CD4-positive, CD25-positive, alpha-beta regulatory T cell (primary cell): ENCODE measurements around the gene CFAP46. TPM values are rescaled to one million over a fixed set of nuclear protein-coding genes. Genes with fewer than 3 reads are reported as not detected.
A peak's percentile ranks its signal among the peaks of the same experiment; 100 is the strongest.

Experiments used
- ATAC-seq, 2 donors: fragments of 150-1000 bp; cut with Tn5 transposase; one replicate each; pipeline ENCODE4 v1.10.0; 2021; ENCODE audit warnings: low read depth in 2 of 2, moderate number of reproducible peaks in 2 of 2, moderate library complexity in 1 of 2
- DNase-seq, 3 donors: peaks; one replicate each; pipeline versions ENCODE4 v3.0.0 to v3.0.0-alpha.2; 2012 to 2022; ENCODE audit warnings: mixed read lengths in 1 of 3
- H3K27ac ChIP-seq: one replicate; pipeline ENCODE4 v1.7.0; 2013; ENCODE audit warnings: mild to moderate bottlenecking, low read length; ENCODE audit not compliant: insufficient read depth, poor library complexity, severe bottlenecking
- H3K27me3 ChIP-seq: one replicate; pipeline ENCODE4 v1.7.0; 2013; ENCODE audit warnings: low read length; ENCODE audit not compliant: control insufficient read depth, insufficient read depth
- H3K36me3 ChIP-seq: one replicate; pipeline ENCODE4 v1.7.0; 2013; ENCODE audit warnings: mild to moderate bottlenecking, low read length, moderate library complexity; ENCODE audit not compliant: control insufficient read depth, insufficient read depth
- H3K4me1 ChIP-seq: 2 replicates; pipeline ENCODE4 v1.7.0; 2013; ENCODE audit warnings: mild to moderate bottlenecking, low read length; ENCODE audit not compliant: insufficient read depth, control insufficient read depth, poor library complexity, severe bottlenecking
- H3K4me3 ChIP-seq: one replicate; pipeline ENCODE4 v1.7.0; 2013; ENCODE audit warnings: low read depth, mild to moderate bottlenecking, low read length, moderate library complexity
- H3K9me3 ChIP-seq, 2 experiments: 1 replicate in 1 of 2; 2 replicates in 1 of 2; pipeline ENCODE4 v1.7.0; 2013; ENCODE audit warnings: low read length in 2 of 2, mild to moderate bottlenecking in 1 of 2, moderate library complexity in 1 of 2; ENCODE audit not compliant: control insufficient read depth in 2 of 2
- H3K27ac Mint-ChIP-seq, 3 donors: one replicate each; pipeline ENCODE4 v1.8.0; 2020 to 2022; ENCODE audit warnings: mild to moderate bottlenecking in 3 of 3, mixed read lengths in 3 of 3, moderate library complexity in 2 of 3
- H3K27me3 Mint-ChIP-seq: one replicate; pipeline ENCODE4 v1.8.0; 2022; ENCODE audit warnings: mild to moderate bottlenecking, mixed read lengths
- H3K36me3 Mint-ChIP-seq: one replicate; pipeline ENCODE4 v1.8.0; 2020; ENCODE audit warnings: mixed read lengths
- H3K4me1 Mint-ChIP-seq, 4 donors: one replicate each; pipeline ENCODE4 v1.8.0; 2020 to 2022; ENCODE audit warnings: mixed read lengths in 4 of 4, mild to moderate bottlenecking in 1 of 4
- H3K4me3 Mint-ChIP-seq, 4 donors: one replicate each; pipeline ENCODE4 v1.8.0; 2020 to 2022; ENCODE audit warnings: mild to moderate bottlenecking in 4 of 4, mixed read lengths in 4 of 4, moderate library complexity in 3 of 4
- H3K9me3 Mint-ChIP-seq, 7 donors: one replicate each; pipeline ENCODE4 v1.8.0; 2020 to 2022; ENCODE audit warnings: mixed read lengths in 7 of 7, mild to moderate bottlenecking in 3 of 7, moderate library complexity in 2 of 7
- polyA plus RNA-seq, 4 donors: library from polyadenylated mRNA; unstranded; fragments of 300-500 nt; fragmentation: Illumina TruSeq; gene quantifications; one replicate each; pipeline ENCODE4 v1.2.3, GENCODE V29; 2021
- total RNA-seq: library from RNA; stranded (reverse); gene quantifications from one replicate; pipeline ENCODE4 v1.2.3, GENCODE V29; 2022

CFAP46 gene
- total and polyA plus RNA-seq, 5 donors from 2014 or later, result not detected

GRCh38 chr10:132784866-132785722 lies 157.3 kb downstream of the CFAP46 start:
- peaks cover 11% of the 10 kb centered on the region for H3K4me1 ChIP-seq
- H3K36me3 ChIP-seq, result peaks cover 4% of the 10 kb centered on the region
- no peak overlapping the region for H3K4me3 ChIP-seq
- Mint-ChIP-seq H3K9me3 (peaks cover 0 to 2% (median 0%) of the 10 kb centered on the region in 7 donors), H3K4me1 (peaks cover 0 to 5% (median 0%) of the 10 kb centered on the region in 4 donors), H3K36me3 (peaks cover 19% of the 10 kb centered on the region), H3K4me3 (no peak overlapping the region), H3K27ac (no peak overlapping the region), H3K27me3 (peaks cover 12% of the 10 kb centered on the region)
- no peak overlapping the region for H3K27ac ChIP-seq
- no peaks in the 10 kb centered on the region for H3K27me3 ChIP-seq
- ATAC-seq, result no peak
- no peak for DNase-seq
- H3K9me3 ChIP-seq, result no peaks in the 10 kb centered on the region

GRCh38 chr10:132783940-132784865 lies 158.2 kb downstream of the CFAP46 start:
- peaks cover 0 to 2% (median 0%) of the 10 kb centered on the region in 7 donors for H3K9me3 Mint-ChIP-seq
- H3K27me3 Mint-ChIP-seq, result peaks cover 12% of the 10 kb centered on the region
- peaks cover 0 to 5% (median 0%) of the 10 kb centered on the region in 4 donors for H3K4me1 Mint-ChIP-seq
- no peak for DNase-seq
- peaks cover 20% of the 10 kb centered on the region for H3K36me3 Mint-ChIP-seq
- Histone ChIP-seq H3K36me3 (peaks cover 4% of the 10 kb centered on the region), H3K4me3 (no peak overlapping the region), H3K27ac (no peak overlapping the region), H3K9me3 (no peaks in the 10 kb centered on the region), H3K27me3 (no peaks in the 10 kb centered on the region), H3K4me1 (peaks cover 11% of the 10 kb centered on the region)
- H3K4me3 Mint-ChIP-seq, result no peak overlapping the region
- ATAC-seq, result no peak
- H3K27ac Mint-ChIP-seq, result no peak overlapping the region

- H3K4me3 Mint-ChIP-seq, result no peak overlapping the region
- no peak for ATAC-seq
Observed at GRCh38 chr10:132783165-132783939, 159.0 kb downstream of the CFAP46 start.

GRCh38 chr10:132781556-132781955 lies 160.8 kb downstream of the CFAP46 start:
- H3K27me3 ChIP-seq, result no peaks in the 10 kb centered on the region
- H3K27ac ChIP-seq, result no peak overlapping the region
- no peak for DNase-seq
- H3K4me1 Mint-ChIP-seq, result peaks cover 0 to 5% (median 0%) of the 10 kb centered on the region in 4 donors
- peaks cover 4% of the 10 kb centered on the region for H3K36me3 ChIP-seq
- no peak overlapping the region for H3K4me3 Mint-ChIP-seq
- no peak overlapping the region for H3K27ac Mint-ChIP-seq
- no peak overlapping the region for H3K4me3 ChIP-seq
- H3K36me3 Mint-ChIP-seq, result peaks cover 20% of the 10 kb centered on the region
- H3K4me1 ChIP-seq, result peaks cover 4% of the 10 kb centered on the region
- no peaks in the 10 kb centered on the region for H3K9me3 ChIP-seq
- H3K27me3 Mint-ChIP-seq, result peaks cover 12% of the 10 kb centered on the region
- H3K9me3 Mint-ChIP-seq, result peaks cover 0 to 2% (median 0%) of the 10 kb centered on the region in 7 donors
- no peak for ATAC-seq

More at GRCh38 chr10:132783165-132783939, 159.0 kb downstream of the CFAP46 start:
- Histone ChIP-seq H3K27me3 (no peaks in the 10 kb centered on the region), H3K9me3 (no peaks in the 10 kb centered on the region), H3K27ac (no peak overlapping the region), H3K4me1 (peaks cover 11% of the 10 kb centered on the region), H3K4me3 (no peak overlapping the region), H3K36me3 (peaks cover 4% of the 10 kb centered on the region)
- H3K4me1 Mint-ChIP-seq, result peaks cover 0 to 5% (median 0%) of the 10 kb centered on the region in 4 donors
- peaks cover 20% of the 10 kb centered on the region for H3K36me3 Mint-ChIP-seq
- peaks cover 12% of the 10 kb centered on the region for H3K27me3 Mint-ChIP-seq
- H3K27ac Mint-ChIP-seq, result no peak overlapping the region
- no peak for DNase-seq
- H3K9me3 Mint-ChIP-seq, result peaks cover 0 to 2% (median 0%) of the 10 kb centered on the region in 7 donors

DNA sequence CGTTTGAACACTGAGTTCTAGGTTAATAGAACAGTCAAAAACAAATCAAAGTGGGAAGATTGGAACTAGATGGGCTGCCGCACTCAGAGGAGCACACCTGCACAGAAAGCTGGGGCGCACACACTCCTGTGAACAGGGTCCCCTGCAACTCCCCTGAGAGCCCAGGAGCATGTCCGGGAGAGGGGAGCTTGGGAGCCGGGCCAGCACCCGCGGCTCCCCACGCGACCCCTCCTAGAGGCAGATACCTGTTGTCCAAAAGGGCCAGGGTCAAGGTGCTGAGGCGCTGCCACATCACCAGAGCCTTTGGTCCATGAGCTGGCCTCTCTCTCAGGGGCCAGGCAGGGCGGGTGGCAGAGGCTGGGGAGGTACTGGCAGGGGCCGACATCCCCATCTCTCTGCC lies 162.0 kb downstream of the CFAP46 start:
- H3K4me1 Mint-ChIP-seq, result peaks cover 0 to 5% (median 0%) of the 10 kb centered on the region in 4 donors
- H3K4me3 Mint-ChIP-seq, result no peak overlapping the region
- H3K4me1 ChIP-seq, result no peaks in the 10 kb centered on the region
- no peak for DNase-seq
- H3K27ac Mint-ChIP-seq, result no peak overlapping the region
- no peaks in the 10 kb centered on the region for H3K9me3 ChIP-seq
- H3K27me3 Mint-ChIP-seq, result peaks cover 12% of the 10 kb centered on the region
- H3K36me3 ChIP-seq, result peaks cover 4% of the 10 kb centered on the region
- ATAC-seq, result no peak
- H3K27me3 ChIP-seq, result no peaks in the 10 kb centered on the region
- H3K27ac ChIP-seq, result no peak overlapping the region
- H3K36me3 Mint-ChIP-seq, result peaks cover 20% of the 10 kb centered on the region
- H3K4me3 ChIP-seq, result no peak overlapping the region
- peaks cover 0 to 2% (median 0%) of the 10 kb centered on the region in 7 donors for H3K9me3 Mint-ChIP-seq

GRCh38 chr10:132779549-132780294 lies 162.6 kb downstream of the CFAP46 start:
- Mint-ChIP-seq H3K4me3 (no peak overlapping the region), H3K9me3 (peaks cover 0 to 2% (median 0%) of the 10 kb centered on the region in 7 donors), H3K4me1 (peaks cover 0 to 5% (median 0%) of the 10 kb centered on the region in 4 donors), H3K36me3 (peaks cover 20% of the 10 kb centered on the region), H3K27me3 (peaks cover 12% of the 10 kb centered on the region), H3K27ac (peak overlapping the region in 1 of 3 donors; percentile 20)
- Histone ChIP-seq H3K27me3 (no peaks in the 10 kb centered on the region), H3K4me3 (no peak overlapping the region), H3K27ac (no peak overlapping the region), H3K9me3 (no peaks in the 10 kb centered on the region), H3K36me3 (peaks cover 4% of the 10 kb centered on the region), H3K4me1 (no peaks in the 10 kb centered on the region)
- DNase-seq, result no peak
- no peak for ATAC-seq
